Activated CD4-positive, CD25-positive, alpha-beta regulatory T cell (primary cell): ENCODE measurements around the gene C11orf68.

Experiments used
- DNase-seq, 4 experiments: peaks; one replicate each; lab custom pipeline; 2025; lab: John Stamatoyannopoulos, UW

Gene C11orf68

GRCh38 chr11:65890324-65891218, 28.3 kb downstream of the C11orf68 start, which contains the start of gene CCDC85B:
CCDC85B (plus strand) TSS chr11:65890673; CDS start chr11:65890784, 111 bp downstream.
- DNase-seq = peak; percentile 93 to 97 (median 95)

- peak; percentile 93 to 96 (median 93) for DNase-seq
These were observed 30.6 kb downstream of the C11orf68 start, which contains the start of gene FIBP for GRCh38 chr11:65888163-65888814. FIBP (minus strand) TSS chr11:65888471; CDS start chr11:65888418, 53 bp downstream.

- DNase-seq = no peak
These were observed 31.1 kb downstream of the C11orf68 start for GRCh38 chr11:65887723-65888162.

GRCh38 chr11:65886826-65887722, 31.8 kb downstream of the C11orf68 start:
- DNase-seq = no peak

GRCh38 chr11:65885808-65886536, 32.9 kb downstream of the C11orf68 start:
- DNase-seq = no peak

GRCh38 chr11:65885231-65885630, 33.6 kb downstream of the C11orf68 start:
- DNase-seq = no peak

- peak; percentile 63 to 71 (median 66) for DNase-seq
These were observed 34.2 kb downstream of the C11orf68 start for GRCh38 chr11:65884716-65885092.

- DNase-seq = no peak
These were observed 34.8 kb downstream of the C11orf68 start for GRCh38 chr11:65883786-65884715.

GRCh38 chr11:65883058-65883761, 35.7 kb downstream of the C11orf68 start:
- DNase-seq = no peak

- DNase-seq = no peak
These were observed 36.5 kb downstream of the C11orf68 start for GRCh38 chr11:65882120-65883057.

- no peak for DNase-seq
These were observed 37.9 kb downstream of the C11orf68 start for GRCh38 chr11:65880844-65881421.

- DNase-seq = no peak
These were observed 38.8 kb downstream of the C11orf68 start for GRCh38 chr11:65880027-65880426.

- no peak for DNase-seq
These were observed 39.2 kb downstream of the C11orf68 start, which contains the start of gene CTSW for GRCh38 chr11:65879617-65880016. CTSW (plus strand) TSS chr11:65879837; CDS start chr11:65879855, 18 bp downstream.

GRCh38 chr11:65873318-65874156, 45.3 kb downstream of the C11orf68 start:
- peak; percentile 89 to 94 (median 89) for DNase-seq

- no peak for DNase-seq
These were observed 46.1 kb downstream of the C11orf68 start, which contains the start of gene EFEMP2 for GRCh38 chr11:65872586-65873317. EFEMP2 (minus strand) TSS chr11:65872800; CDS start chr11:65872354, 446 bp downstream.
